ENCODE data around the gene CELF2.

The CELF2 gene

GRCh38 chr10:11245095-11245479 lies 227.4 kb downstream of the CELF2 start:
- no peak overlapping the region for H3K4me3 ChIP-seq (ENCODE audit: low read depth, low read length)
- no peaks in the 10 kb centered on the region for H3K27me3 ChIP-seq (ENCODE audit: control insufficient read depth, insufficient read depth, low read length)
- no peak overlapping the region for H3K9ac ChIP-seq (ENCODE audit: low read length)
- H3K27ac ChIP-seq (ENCODE audit: low read depth, low read length) = no peak overlapping the region
- H3K9me3 ChIP-seq (ENCODE audit: control insufficient read depth, insufficient read depth, low read depth, low read length) = no peaks in the 10 kb centered on the region
- peaks cover 12% of the 10 kb centered on the region for H3K4me1 ChIP-seq (ENCODE audit: control insufficient read depth, insufficient read depth, low read length)
- no peaks in the 10 kb centered on the region for H3K36me3 ChIP-seq (ENCODE audit: control insufficient read depth, insufficient read depth, low read length)

DNA sequence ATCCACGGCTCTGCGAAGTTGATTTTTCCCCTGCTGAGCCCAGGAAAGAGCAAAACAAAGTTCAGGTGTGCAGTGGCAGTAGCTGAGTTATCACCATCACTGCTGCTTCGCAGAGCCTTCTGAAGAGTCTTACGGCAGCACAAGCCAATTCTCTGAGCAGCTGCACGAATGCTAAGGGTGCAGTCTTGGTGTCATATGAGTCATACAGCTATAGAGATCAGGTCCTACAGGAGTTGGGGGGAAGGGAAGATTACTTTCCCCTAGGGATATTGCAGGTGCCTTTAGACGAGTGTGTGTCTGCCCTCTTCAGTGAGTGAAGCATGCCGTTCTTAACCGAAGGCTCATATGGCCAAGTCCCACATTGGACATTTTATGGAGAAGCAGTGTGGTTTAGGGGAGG lies 227.8 kb downstream of the CELF2 start:
- no peak overlapping the region for H3K27ac ChIP-seq (ENCODE audit: low read depth, low read length)
- peaks cover 12% of the 10 kb centered on the region for H3K4me1 ChIP-seq (ENCODE audit: control insufficient read depth, insufficient read depth, low read length)
- no peaks in the 10 kb centered on the region for H3K27me3 ChIP-seq (ENCODE audit: control insufficient read depth, insufficient read depth, low read length)
- H3K9ac ChIP-seq (ENCODE audit: low read length) = no peak overlapping the region
- no peaks in the 10 kb centered on the region for H3K36me3 ChIP-seq (ENCODE audit: control insufficient read depth, insufficient read depth, low read length)
- H3K9me3 ChIP-seq (ENCODE audit: control insufficient read depth, insufficient read depth, low read depth, low read length) = no peaks in the 10 kb centered on the region
- H3K4me3 ChIP-seq (ENCODE audit: low read depth, low read length) = no peak overlapping the region

GRCh38 chr10:11245981-11246590 lies 228.4 kb downstream of the CELF2 start:
- no peaks in the 10 kb centered on the region for H3K9me3 ChIP-seq (ENCODE audit: control insufficient read depth, insufficient read depth, low read depth, low read length)
- H3K9ac ChIP-seq (ENCODE audit: low read length) = no peak overlapping the region
- H3K4me3 ChIP-seq (ENCODE audit: low read depth, low read length) = no peak overlapping the region
- H3K4me1 ChIP-seq (ENCODE audit: control insufficient read depth, insufficient read depth, low read length) = peaks cover 12% of the 10 kb centered on the region
- no peak overlapping the region for H3K27ac ChIP-seq (ENCODE audit: low read depth, low read length)
- no peaks in the 10 kb centered on the region for H3K36me3 ChIP-seq (ENCODE audit: control insufficient read depth, insufficient read depth, low read length)
- no peaks in the 10 kb centered on the region for H3K27me3 ChIP-seq (ENCODE audit: control insufficient read depth, insufficient read depth, low read length)

DNA sequence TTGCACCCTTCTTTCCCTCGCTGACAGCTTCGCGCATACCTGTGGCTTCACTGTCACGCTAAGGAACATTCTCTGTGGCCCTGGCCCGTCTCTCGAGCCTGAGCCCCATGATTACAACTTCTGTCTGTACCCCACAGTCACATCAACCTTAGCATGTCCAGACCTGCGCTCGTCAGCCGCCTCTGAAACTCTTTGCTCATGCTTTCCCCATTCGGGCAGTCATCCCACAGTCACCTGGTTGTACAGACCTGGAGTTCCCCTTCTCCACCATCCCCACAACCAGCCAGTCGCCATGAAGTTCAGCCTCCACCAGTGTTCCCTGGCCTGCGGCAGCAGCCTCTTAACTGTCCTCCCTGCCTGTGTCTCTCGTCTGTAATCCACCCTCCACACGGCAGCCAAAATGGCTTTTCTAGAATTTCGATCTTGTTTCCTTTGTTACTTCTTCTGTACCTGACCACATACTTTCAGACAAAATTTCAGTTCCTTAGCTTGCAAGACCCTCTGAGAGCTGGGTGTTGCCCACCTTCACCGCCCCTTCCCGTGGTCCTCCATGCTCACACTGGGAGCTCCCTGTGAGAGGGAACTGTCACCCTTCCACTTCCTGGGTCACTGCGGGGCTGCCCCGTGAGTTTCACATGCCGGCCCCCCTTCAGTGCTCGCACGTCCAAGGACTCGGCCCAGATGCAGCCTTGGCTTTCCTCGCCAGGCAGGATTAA lies 229.2 kb downstream of the CELF2 start:
- no peak overlapping the region for H3K27ac ChIP-seq (ENCODE audit: low read depth, low read length)
- H3K4me1 ChIP-seq (ENCODE audit: control insufficient read depth, insufficient read depth, low read length) = peaks cover 12% of the 10 kb centered on the region
- H3K9me3 ChIP-seq (ENCODE audit: control insufficient read depth, insufficient read depth, low read depth, low read length) = no peaks in the 10 kb centered on the region
- H3K4me3 ChIP-seq (ENCODE audit: low read depth, low read length) = no peak overlapping the region
- H3K36me3 ChIP-seq (ENCODE audit: control insufficient read depth, insufficient read depth, low read length) = no peaks in the 10 kb centered on the region
- no peaks in the 10 kb centered on the region for H3K27me3 ChIP-seq (ENCODE audit: control insufficient read depth, insufficient read depth, low read length)
- no peak overlapping the region for H3K9ac ChIP-seq (ENCODE audit: low read length)

DNA sequence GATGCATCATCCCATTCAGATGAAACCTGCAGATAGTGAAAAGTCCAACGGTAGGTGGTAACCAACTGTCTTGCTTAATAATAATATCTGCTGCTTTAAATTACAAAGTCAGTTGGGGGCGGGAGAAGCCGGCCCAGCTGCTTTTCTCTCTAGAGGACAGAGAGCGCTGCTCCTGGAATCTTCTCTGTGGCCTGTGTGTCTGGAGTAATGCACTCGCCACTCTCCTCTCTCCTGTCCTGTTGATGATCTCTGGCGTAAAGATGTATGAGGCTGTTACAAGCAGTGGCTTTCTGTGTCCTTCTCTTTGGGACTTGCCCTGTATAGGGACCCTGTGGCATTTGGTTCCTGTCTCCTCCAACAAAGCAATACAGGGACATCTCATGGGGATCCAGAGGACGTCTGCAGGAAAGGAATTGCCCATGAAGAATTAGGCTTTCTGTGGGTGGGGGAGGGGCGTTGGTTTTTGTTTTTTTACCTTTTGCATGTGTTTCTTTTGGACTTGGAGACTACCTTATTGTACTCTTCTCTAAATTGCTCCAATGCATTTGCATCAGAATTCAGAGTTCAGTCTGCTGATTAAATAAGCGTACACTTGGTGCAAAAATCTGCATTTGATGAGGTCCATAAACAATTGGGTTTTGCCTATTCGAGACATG lies 231.6 kb downstream of the CELF2 start:
- no peaks in the 10 kb centered on the region for H3K36me3 ChIP-seq (ENCODE audit: control insufficient read depth, insufficient read depth, low read length)
- H3K9me3 ChIP-seq (ENCODE audit: control insufficient read depth, insufficient read depth, low read depth, low read length) = no peaks in the 10 kb centered on the region
- H3K4me3 ChIP-seq (ENCODE audit: low read depth, low read length) = no peak overlapping the region
- no peak overlapping the region for H3K9ac ChIP-seq (ENCODE audit: low read length)
- H3K27ac ChIP-seq (ENCODE audit: low read depth, low read length) = no peak overlapping the region
- no peaks in the 10 kb centered on the region for H3K27me3 ChIP-seq (ENCODE audit: control insufficient read depth, insufficient read depth, low read length)
- H3K4me1 ChIP-seq (ENCODE audit: control insufficient read depth, insufficient read depth, low read length) = peaks cover 12% of the 10 kb centered on the region

GRCh38 chr10:11249808-11250195 lies 232.1 kb downstream of the CELF2 start:
- Histone ChIP-seq H3K4me1 (ENCODE audit: control insufficient read depth, insufficient read depth, low read length) (peaks cover 12% of the 10 kb centered on the region), H3K4me3 (ENCODE audit: low read depth, low read length) (no peak overlapping the region), H3K36me3 (ENCODE audit: control insufficient read depth, insufficient read depth, low read length) (no peaks in the 10 kb centered on the region), H3K9me3 (ENCODE audit: control insufficient read depth, insufficient read depth, low read depth, low read length) (no peaks in the 10 kb centered on the region), H3K9ac (ENCODE audit: low read length) (no peak overlapping the region), H3K27me3 (ENCODE audit: control insufficient read depth, insufficient read depth, low read length) (no peaks in the 10 kb centered on the region), H3K27ac (ENCODE audit: low read depth, low read length) (no peak overlapping the region)

DNA sequence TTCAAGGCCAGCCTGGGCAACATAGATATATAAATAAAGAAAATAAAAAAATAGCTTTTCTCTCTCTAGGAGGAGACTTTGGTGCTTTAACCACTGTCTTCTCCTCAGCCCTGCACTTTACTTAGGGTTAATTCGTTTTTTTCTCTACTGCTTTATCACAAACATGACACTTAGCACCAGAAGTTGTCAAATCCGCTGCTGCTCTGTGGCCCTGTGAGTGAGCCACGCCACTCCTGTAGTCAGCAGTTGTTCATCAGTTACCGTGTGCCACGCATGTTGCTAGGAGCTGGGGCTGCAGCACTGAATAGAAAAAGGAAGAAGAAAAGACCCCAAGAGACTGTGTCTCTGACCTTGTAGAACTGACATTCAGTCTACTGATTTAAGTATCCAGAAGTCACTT lies 232.6 kb downstream of the CELF2 start:
- Histone ChIP-seq H3K4me3 (ENCODE audit: low read depth, low read length) (no peak overlapping the region), H3K9ac (ENCODE audit: low read length) (no peak overlapping the region), H3K27ac (ENCODE audit: low read depth, low read length) (no peak overlapping the region), H3K36me3 (ENCODE audit: control insufficient read depth, insufficient read depth, low read length) (no peaks in the 10 kb centered on the region), H3K9me3 (ENCODE audit: control insufficient read depth, insufficient read depth, low read depth, low read length) (no peaks in the 10 kb centered on the region), H3K27me3 (ENCODE audit: control insufficient read depth, insufficient read depth, low read length) (no peaks in the 10 kb centered on the region), H3K4me1 (ENCODE audit: control insufficient read depth, insufficient read depth, low read length) (peaks cover 12% of the 10 kb centered on the region)

DNA sequence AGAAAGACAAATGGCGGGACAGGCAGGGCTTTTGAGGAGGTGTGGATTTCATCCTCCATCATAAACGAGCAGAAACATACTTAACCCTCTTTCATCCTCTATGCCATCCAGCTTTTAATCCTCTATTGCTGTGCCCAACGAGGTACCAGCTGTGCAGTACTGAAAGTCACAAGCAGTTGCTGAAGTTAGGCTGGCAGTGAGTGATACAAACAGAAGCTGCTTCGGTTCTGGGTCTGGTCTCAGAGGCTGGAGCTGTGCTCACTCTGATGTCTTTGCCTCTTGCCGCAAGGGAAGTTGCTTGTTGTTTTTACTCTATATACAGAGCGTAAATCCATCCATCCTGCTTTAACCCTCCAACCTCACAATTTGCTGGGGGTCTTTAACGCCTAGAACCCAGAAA lies 235.2 kb downstream of the CELF2 start:
- H3K27ac ChIP-seq (ENCODE audit: low read depth, low read length) = no peak overlapping the region
- H3K36me3 ChIP-seq (ENCODE audit: control insufficient read depth, insufficient read depth, low read length) = no peaks in the 10 kb centered on the region
- no peak overlapping the region for H3K9ac ChIP-seq (ENCODE audit: low read length)
- H3K4me3 ChIP-seq (ENCODE audit: low read depth, low read length) = no peak overlapping the region
- H3K27me3 ChIP-seq (ENCODE audit: control insufficient read depth, insufficient read depth, low read length) = no peaks in the 10 kb centered on the region
- no peaks in the 10 kb centered on the region for H3K9me3 ChIP-seq (ENCODE audit: control insufficient read depth, insufficient read depth, low read depth, low read length)
- peaks cover 12% of the 10 kb centered on the region for H3K4me1 ChIP-seq (ENCODE audit: control insufficient read depth, insufficient read depth, low read length)

- no peaks in the 10 kb centered on the region for H3K9me3 ChIP-seq (ENCODE audit: control insufficient read depth, insufficient read depth, low read depth, low read length)
- H3K4me3 ChIP-seq (ENCODE audit: low read depth, low read length) = no peak overlapping the region
- H3K27ac ChIP-seq (ENCODE audit: low read depth, low read length) = no peak overlapping the region
- no peak overlapping the region for H3K9ac ChIP-seq (ENCODE audit: low read length)
- no peaks in the 10 kb centered on the region for H3K36me3 ChIP-seq (ENCODE audit: control insufficient read depth, insufficient read depth, low read length)
- no peaks in the 10 kb centered on the region for H3K27me3 ChIP-seq (ENCODE audit: control insufficient read depth, insufficient read depth, low read length)
- H3K4me1 ChIP-seq (ENCODE audit: control insufficient read depth, insufficient read depth, low read length) = peaks cover 12% of the 10 kb centered on the region
These were observed 235.8 kb downstream of the CELF2 start for GRCh38 chr10:11253385-11254002.

DNA sequence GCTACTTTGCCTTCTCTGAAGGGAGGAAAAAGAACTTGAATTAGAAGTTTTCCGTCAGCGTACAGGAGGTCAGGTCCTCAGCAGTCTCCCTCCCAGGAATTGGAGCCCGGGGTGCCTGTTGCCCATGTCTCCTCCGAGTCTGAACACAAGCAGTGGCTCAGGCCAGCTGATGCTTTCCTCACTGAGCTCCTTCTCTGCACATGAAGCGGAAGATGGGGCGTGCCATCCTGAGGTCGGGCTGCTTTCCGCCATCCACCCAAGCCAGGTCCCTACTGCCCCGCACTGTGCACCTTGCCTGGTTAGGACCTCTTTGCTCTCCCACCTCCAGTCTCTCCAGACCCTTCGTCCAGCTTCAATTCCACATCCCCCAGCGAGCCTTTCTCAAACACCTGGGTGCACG lies 237.5 kb downstream of the CELF2 start:
- no peak overlapping the region for H3K4me3 ChIP-seq (ENCODE audit: low read depth, low read length)
- H3K9me3 ChIP-seq (ENCODE audit: control insufficient read depth, insufficient read depth, low read depth, low read length) = no peaks in the 10 kb centered on the region
- H3K27ac ChIP-seq (ENCODE audit: low read depth, low read length) = no peak overlapping the region
- no peaks in the 10 kb centered on the region for H3K36me3 ChIP-seq (ENCODE audit: control insufficient read depth, insufficient read depth, low read length)
- H3K27me3 ChIP-seq (ENCODE audit: control insufficient read depth, insufficient read depth, low read length) = no peaks in the 10 kb centered on the region
- H3K4me1 ChIP-seq (ENCODE audit: control insufficient read depth, insufficient read depth, low read length) = no peaks in the 10 kb centered on the region
- no peak overlapping the region for H3K9ac ChIP-seq (ENCODE audit: low read length)

DNA sequence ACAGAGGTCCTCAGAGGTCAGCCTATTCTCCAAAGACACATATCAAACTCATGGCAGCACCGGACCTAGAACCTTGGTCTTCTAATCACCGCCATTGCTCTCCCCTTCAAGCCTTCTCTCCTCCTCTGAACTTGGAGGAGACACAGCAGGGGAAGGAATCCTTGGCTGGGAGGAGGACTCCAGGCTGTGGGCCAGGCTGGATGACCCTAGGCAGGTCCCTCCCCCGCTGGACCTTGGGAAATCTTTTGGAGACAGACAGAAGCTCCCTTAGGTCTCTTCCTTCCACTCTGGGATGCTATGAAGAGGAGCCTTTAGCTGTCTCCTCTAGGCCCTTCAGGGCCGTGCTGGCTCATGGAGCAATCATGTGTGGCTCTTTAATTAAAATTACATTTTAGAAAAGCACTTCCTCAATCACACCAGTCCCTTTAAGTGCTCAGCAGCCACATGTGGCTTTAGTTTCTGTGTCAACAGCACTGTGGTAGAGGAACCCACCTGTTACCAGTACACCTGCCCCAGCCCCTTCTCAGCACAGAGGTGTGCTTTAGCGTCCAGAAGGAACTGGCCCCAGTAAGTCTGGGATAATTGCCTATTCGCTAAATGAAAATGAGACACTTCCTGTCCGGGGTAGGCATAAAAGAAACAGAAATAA lies 238.2 kb downstream of the CELF2 start:
- Histone ChIP-seq H3K9me3 (ENCODE audit: control insufficient read depth, insufficient read depth, low read depth, low read length) (no peaks in the 10 kb centered on the region), H3K27ac (ENCODE audit: low read depth, low read length) (no peak overlapping the region), H3K4me3 (ENCODE audit: low read depth, low read length) (no peak overlapping the region), H3K36me3 (ENCODE audit: control insufficient read depth, insufficient read depth, low read length) (no peaks in the 10 kb centered on the region), H3K27me3 (ENCODE audit: control insufficient read depth, insufficient read depth, low read length) (no peaks in the 10 kb centered on the region), H3K9ac (ENCODE audit: low read length) (no peak overlapping the region), H3K4me1 (ENCODE audit: control insufficient read depth, insufficient read depth, low read length) (no peaks in the 10 kb centered on the region)

Data from HUES6 (cell line).